Endometrium (tissue), 2 donors: ENCODE data around the gene LCE3A.
"Not testable (repeated sequence)": the region's sequence is repeated elsewhere in the genome, so short reads cannot be mapped to it uniquely, and the experiment has no call there.

ENCODE experiments used
- FAIRE-seq: peaks from 2 replicates; lab custom pipeline; 2012; peaks lifted over from hg19 to GRCh38; lab: Jason Lieb, UNC
- donor health status: control.
- donor health status: control.

LCE3A gene, protein sequence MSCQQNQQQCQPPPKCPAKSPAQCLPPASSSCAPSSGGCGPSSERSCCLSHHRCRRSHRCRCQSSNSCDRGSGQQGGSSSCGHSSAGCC

DNA sequence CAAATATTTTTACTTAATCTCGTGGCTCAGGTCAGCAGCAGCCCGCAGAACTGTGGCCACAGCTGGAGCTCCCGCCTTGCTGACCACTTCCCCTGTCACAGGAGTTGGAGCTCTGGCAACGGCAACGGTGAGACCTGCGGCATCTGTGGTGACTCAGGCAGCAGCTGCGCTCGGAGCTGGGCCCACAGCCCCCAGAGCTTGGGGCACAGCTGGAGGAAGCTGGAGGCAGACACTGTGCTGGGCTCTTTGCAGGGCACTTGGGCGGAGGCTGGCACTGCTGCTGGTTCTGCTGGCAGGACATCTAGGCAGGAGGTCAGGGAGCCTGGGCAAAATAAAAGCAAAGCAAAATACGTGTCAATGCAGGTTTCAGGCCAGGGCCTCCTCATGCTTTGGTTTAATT, at the start of gene LCE3A:
LCE3A (minus strand) TSS at position 301 of the 400 bp plus-strand sequence; CDS start at position 301, 0 bp downstream.
- no peak for FAIRE-seq

DNA sequence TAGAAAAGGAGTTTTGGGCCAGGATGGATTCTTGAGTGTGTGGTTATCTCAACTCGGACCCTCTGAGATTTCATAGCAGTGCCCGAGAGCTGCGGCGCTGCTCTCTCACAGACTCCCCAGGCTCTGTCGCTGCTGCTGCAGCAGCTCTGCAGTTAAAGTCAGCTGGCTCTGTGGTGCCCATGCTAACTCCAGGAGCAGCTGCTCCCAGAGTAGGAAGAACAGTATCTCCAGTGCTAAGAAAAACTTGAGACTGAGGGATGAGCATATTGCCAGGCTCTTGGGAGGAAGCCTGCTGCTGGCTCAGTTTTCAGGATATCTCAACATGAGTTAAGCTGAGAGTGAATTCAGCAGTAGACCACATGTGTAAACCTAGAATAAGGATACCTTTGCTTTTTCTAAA, 44.7 kb upstream of the LCE3A start:
- no peak for FAIRE-seq

DNA sequence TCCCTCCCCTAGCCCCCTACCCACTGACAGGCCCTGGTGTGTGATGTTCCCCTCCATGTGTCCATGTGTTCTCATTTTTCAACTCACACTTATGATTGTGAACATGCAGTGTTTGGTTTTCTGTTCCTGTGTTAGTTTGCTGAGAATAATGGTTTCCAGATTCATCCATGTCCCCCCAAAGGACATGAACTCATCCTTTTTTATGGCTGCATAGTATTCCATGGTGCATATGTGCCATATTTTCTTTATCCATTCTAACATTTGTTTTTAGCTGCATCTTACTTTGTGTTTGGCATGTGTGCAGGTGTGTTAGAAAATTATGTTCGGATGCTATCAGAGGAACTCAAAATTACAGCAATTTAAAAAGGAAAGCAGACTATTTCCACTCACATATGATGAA, 43.3 kb upstream of the LCE3A start:
- not testable (repeated sequence) for FAIRE-seq

DNA sequence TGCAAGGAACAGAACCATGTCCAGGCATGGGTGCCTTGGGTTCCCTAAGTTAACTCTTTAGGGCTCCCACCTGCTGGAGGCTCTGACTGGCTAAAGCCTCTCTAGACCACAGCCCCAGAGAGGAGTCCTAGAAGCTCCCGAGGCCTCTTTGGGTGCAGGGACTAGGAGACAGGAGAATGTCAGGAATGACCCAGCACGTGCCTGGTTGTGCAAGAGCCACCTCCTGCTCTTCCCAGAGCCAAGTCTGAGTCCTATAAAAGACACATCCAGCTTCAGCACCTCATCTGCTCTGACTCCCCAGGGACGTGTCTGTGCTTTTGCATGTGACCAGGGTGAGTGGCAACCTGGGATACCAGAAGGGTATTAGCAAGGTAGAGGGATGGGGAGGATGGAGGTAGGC, 40.2 kb upstream of the LCE3A start, which contains the start of gene LCE2D:
LCE2D (plus strand) TSS at position 283 of the 400 bp plus-strand sequence. CDS start 726 bp downstream, outside the sequence.
- FAIRE-seq = no peak

DNA sequence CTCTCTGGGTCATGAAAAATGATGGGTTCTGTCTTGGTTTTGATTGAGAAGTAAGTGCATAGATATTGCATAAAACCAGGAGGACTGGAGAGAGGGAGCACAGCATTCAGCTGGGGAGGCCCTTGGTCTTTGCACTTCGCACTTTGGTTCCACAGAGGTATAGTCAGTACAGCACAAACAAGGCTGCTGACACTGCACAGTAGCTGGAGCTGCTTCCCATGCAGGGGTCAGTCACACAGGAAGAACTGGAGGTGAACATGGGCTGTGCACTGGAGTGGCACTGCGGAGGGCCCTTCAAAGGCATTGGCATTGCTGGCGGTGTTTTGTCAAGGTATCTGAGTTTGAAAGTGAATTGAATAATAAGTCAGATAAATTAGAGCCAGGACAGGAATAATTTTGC, 35.7 kb upstream of the LCE3A start:
- no peak for FAIRE-seq

DNA sequence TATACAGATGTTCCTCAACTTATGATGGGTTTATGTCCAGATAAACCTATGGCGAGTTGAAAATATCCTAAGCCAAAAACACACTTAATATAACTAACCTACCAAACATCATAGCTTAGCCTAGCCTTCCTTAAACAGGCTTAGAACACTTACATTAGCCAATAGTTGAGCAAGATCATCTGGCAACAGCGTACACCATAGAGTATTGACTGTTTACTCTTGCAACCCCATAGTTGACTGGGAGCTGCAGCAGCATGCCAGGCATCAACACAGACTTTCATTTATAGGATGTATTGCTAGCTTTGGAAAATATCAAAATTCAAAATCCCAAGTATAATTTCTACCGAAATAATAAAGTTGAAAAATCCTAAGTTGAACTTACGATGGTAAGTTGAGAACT, 34.8 kb upstream of the LCE3A start:
- FAIRE-seq = no peak

DNA sequence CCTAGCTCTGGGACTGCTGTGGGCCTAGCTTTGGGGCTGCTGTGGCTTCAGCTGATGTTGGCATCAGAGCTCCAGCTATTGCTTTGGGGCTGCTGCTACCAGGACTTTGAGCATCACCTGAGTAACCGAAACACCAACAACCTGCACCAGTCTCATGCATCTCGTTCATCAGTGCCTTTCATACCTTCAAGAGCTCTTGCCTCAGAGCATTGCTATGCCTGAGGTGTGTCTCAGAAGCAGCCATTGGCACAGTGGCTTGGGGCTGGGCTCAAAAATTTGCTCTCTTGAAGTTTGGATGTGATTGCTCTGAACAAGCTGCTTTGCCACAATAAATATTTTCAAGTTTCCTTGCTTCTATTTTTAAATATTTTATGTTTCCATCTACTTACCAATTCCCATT, 33.6 kb upstream of the LCE3A start:
- FAIRE-seq = no peak

DNA sequence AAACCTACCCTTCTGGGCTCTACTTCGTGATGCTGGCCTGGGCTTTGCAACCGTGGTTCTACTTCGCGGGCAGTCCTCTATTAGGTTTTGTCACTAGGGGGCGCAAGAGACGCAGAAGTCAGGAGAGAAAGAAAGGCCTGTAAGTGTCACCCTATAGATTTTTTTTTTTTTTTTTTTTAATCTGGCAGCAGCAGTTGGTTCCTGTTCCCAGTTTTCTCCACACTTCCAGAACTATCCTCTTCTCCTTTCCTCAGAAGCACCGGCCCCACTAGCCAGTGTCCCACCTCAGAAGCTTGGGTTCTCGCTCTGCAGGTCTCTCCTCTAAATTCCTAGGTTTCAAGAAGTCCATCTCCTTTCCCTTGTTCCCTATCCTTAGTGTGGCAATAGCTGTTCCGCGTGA, 31.2 kb upstream of the LCE3A start:
- no peak for FAIRE-seq

DNA sequence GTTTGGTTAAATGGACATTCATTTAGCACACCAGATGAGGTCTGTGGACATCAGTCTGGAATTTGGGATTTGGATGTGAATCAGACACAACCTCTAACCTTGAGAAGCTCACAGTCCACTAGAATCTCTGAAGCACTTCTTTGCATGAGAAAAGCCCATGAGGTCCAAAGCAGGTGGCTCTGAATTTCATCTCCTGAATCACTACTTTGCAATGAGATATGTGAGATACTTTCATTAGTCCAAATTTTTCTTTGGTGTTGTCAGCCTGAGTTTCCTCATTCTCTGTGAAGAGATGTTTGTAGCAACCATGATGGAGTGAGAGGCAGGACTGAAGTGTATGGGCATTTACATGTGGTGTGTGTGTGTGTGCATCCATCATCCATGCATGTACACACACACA, 23.8 kb upstream of the LCE3A start:
- no peak for FAIRE-seq

DNA sequence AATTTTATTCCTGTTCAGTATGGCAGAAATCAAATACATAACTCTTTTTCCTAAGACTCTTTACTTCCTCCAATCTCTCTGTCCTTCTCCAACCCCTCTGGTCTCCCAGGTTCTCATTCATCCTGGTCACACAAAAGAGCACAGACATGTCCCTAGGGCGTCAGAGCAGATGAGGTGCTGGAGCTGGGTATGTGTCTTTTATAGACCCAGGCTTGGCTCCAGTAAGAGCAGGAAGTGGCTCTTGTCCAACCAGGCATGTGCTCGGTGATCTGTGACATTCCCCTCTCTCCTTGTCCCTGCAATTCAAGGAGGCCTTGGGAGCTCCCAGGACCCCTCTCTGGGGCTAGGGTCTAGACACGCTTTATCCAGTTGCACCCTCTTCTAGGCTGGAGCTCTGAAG, 22.2 kb upstream of the LCE3A start:
- no peak for FAIRE-seq

DNA sequence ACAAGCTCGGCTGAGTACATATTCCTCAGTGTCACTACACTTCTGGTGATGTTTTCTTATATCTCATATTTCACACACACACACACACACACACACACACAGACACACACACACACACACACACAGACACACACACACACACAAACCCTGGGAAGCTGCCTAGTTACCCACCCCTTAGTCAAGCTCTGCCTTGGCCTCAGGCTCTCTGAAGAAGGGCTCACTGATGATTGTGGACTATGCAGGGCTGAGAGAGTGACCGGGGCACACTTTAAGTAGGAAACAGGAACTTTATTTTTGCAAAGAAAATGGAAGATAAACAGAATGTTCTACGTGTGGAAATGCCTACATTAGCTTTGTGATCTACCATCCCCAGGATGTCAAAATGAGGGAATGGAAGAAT, 21.0 kb upstream of the LCE3A start:
- no peak for FAIRE-seq

DNA sequence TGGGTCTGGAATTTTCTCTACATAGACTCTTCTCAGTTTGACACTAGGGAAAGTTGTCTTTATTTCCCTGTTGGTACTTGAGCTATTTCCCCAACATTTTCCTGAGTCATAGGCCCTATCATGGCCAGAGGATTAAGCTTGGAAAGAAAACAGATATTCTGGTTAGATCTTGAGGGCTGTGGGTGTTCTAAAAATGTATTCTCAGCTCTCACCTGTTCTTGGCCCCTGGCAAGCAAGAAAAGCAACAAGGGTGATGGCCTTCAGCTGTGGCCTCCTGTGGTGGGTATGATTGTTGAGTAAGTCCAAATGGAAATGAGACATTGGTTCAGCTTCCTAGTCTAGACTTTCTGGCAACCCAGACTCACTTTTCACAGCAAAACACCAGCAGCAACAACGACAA, 17.4 kb upstream of the LCE3A start:
- no peak for FAIRE-seq

DNA sequence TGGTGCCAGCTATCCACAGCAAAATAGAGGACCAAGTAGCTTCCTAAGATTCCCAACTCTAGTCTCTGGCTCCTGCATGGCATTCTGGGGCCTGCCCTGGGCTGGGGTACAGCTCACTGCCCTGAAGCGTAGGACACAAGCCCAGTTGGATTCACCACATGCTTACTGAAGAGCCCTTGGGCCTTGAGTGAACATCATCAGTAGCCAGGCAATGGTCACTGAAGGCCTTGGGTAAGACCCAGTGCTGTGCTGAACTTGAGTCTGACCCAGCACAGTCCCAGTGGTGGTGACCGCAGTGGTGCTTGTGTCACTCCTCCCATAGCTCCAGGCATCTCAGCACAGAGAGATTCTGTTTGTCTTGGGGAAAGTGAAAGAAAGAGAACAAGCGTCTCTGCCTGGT, 7.7 kb upstream of the LCE3A start:
- FAIRE-seq = no peak

DNA sequence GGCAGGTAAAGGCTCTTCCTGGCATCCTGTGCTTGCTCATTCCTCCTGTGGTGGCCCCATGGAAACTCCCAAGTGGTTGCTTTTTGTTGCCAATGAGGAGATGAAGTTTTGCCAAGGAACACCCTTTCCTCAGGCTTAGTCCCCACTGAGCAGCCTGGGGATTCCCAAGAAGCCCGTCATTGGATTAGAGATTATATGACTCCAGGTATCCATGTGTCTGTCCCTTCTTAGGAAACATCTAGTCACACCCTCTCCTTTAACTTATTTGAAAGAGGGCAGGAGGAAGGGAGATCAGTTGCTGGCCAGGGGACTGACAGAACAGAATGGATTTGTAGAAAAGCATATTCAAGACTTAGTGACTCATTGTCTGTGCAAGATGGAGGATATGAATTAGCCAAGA, 3.8 kb upstream of the LCE3A start:
- no peak for FAIRE-seq

DNA sequence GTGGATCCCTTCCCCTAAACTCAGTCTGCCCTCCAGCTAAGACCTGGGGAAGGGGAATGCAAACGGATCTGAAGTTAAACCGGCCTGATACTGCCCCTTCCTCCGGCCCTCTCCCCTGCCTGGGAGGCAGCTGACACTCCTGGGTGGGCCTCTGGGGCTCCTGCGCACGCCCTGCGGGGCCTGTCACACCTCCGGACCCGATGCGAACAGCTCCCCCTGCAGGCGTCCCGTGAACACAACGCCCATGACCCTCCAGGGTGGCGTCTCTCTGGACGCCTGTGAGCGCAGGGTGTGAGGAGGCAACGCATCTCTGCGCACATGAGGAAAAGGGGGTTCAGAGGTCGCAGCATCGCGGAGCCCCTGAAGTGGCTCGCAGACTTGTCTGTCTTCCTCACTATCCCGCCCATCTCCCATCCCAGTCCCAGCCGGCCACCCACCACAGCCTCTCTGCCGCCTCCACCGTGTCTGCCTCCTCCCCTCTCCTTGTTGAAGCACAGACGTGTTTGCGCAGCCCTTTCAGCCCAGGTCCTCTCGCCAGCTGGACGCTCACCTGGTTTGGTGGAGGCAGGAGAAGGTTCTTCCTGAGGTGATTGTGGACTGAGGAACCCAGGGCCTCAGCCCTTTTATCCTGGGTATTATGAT, 421 bp upstream of the LCE3A start:
- no peak for FAIRE-seq

DNA sequence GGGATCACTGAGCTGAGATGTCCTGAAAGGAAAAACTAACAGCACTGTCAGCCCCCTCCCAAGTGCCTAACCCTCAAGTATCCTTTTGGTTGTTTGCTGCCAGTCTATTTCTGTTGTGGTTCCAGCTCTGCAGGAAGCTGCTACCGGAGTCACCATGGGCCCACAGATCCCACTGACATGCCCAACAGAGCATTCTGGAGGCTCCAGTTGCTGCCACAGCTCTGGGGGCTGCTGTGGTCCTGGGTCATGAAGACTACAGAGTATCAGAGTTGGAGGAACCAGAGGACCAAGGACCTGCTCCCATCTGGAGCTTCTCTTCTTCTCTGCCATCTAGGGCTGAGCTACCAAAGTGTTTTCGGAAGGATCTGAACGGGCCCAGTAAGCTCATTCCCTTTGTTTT, 910 bp downstream of the LCE3A start:
- FAIRE-seq = no peak

DNA sequence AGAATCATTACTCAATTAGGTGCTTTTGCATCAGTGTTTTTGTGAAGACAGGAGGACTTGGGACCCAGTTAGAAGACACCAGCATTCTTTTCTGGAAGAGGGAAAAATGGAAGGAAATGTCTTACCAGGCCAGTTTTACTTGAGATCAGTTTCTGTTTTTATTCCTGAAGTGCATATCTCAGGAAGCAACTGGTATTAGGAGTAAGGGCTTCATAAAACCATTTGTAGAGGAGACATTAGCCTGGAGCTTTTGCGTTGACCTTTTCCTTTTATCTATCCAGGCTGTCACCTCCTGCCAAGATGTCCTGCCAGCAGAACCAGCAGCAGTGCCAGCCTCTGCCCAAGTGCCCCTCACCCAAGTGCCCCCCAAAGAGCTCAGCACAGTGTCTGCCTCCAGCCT, 9.4 kb downstream of the LCE3A start, which contains the start of gene LCE3B:
LCE3B (plus strand) TSS at position 301 of the 400 bp plus-strand sequence; CDS start at position 301, 0 bp downstream.
- FAIRE-seq = no peak

DNA sequence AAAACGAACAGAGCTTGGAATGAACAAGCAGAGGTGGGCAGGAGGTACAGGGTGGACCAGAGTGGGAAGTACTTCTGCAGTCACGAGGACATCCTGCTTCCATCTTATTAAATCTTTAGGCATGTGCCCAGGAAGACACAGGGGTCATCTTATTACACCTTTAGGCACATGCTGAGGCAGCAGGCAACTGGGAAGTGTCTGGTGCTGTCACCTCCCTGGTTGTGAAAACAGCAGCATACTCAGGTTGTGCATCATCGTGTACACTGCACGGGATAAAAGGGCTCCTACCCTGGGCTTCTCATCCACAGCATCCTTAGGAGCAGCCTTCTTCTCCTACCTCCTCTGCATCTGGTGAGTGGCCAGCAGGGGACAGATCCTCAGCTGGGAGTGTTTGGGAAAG, 23.0 kb downstream of the LCE3A start, which contains the start of gene LCE3C:
LCE3C (plus strand) TSS at position 301 of the 400 bp plus-strand sequence. CDS start 498 bp downstream, outside the sequence.
- FAIRE-seq = no peak

DNA sequence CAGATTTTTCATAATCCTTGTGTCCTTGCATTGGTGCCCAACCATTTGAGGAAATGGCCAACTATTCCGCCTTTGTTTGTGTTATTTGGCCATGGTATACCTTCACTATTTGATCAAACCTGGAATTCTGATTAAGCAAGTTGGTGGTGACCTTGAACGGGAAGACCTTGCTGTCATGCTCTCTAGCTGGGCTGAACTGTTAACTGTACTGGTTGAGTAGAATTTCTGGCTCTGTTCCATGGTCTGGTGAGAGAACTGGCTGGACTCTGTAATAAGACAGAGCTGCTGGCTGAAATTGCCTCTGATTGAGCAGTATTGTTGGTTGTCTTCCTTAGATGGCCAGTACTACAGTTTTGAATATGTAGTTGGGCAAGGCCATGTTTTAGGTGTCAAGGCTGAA, 25.9 kb downstream of the LCE3A start:
- FAIRE-seq = no peak

DNA sequence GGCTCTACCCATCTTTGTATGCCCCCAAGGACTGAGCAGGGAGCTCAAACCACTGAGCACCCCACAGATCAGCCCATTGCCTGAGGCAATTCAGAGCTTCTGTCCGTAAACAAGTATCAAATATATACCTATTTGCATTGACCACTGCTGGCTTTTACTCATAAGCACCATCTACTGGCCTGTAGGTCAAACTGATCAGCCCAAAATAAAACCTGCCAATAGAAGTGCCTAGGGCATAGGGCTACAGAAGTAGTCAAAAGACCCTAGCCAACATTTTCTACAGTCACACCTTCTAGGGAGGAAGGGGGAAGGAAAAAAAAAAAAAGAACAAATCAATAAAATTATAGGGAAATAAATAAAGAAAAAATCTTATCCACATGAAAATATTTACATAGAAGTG, 37.3 kb downstream of the LCE3A start:
- no peak for FAIRE-seq

DNA sequence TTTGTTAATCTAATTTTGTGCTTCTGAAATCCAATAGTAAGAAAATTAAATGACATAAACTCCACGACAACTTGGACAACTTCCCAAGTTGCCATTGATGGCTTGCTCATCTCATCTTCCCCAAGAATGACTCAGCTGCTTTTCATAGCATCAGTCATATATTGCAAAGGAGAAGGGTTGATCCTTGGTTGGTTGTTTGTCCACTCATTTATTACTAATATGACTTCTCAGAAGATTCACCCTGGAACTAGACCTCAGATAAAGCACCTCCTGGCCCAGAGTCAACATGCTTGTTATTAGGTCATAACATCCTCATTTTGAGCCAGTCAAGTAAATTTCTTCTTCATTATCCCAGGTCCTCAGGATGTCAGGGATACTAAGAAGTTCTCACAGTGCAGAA, 40.3 kb downstream of the LCE3A start:
- no peak for FAIRE-seq

DNA sequence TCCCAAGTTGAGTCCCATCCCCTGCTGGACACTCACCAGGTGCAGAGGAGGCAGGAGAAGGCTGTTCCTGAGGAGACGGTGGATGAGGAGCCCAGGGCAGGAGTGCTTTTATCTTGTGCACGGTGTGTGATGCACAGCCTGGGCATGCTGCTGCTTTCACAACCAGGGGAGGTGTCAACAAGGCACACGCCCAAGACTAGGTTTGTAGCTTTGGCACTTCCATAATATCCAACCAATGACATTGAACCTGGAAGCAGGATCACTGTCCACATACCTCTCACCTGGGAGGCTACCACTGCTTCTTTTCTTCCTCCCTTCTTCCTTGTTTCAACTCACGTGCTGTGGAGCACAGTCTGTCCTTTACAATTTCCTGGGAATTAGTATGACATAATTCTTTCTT, 42.5 kb downstream of the LCE3A start, which contains the start of gene LCE3D:
LCE3D (minus strand) TSS at position 84 of the 400 bp plus-strand sequence. CDS start 580 bp downstream, outside the sequence.
- no peak for FAIRE-seq

DNA sequence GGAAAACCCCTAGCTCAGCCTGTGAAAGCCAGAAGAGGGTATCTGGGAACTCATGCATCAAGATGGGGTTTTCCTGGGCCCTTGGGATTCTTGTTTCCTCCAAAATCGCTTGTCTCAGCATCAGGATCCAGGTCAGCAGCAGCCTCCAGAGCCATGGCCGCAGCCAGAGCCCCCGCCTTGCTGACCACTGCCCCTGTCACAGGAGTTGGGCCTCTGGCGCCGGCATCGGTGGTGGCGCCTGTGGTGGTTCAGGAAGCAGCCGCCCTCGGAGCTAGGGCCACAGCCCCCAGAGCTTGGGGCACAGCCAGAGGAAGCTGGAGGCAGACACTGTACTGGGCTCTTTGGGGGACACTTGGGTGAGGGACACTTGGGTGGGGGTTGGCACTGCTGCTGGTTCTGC, 43.4 kb downstream of the LCE3A start:
- FAIRE-seq = not testable (repeated sequence)

DNA sequence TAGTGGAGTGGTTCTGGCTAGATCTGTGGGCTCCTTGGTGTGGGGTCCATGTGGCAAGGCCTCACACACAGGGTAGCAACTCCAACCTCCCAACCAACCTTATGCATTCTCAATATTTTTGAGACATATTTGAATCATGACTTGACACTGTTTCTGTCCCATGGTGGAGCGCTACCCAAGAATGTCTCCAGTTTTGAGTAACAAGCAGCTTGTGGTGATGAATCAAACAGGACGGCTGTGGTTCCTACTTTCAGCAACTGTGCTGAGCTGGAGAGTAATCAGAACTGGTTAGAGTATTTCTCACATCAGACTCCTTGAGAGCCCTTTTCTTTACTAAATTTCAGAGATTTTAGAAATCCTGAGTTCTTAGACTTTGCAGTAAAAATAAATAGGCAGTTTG, 45.7 kb downstream of the LCE3A start:
- FAIRE-seq = no peak
